ENCODE data around the gene ADORA1. TPM values are rescaled to one million over a fixed set of nuclear protein-coding genes. Genes with fewer than 3 reads are reported as not detected.

Gene ADORA1
- total and polyA plus RNA-seq, 2 of the 13 experiments (the other 11 are each of a cell fraction or from before 2014, with no cell fraction given), result 0.11 TPM; not detected in 1

GRCh38 chr1:203142684-203143408 lies 15.3 kb downstream of the ADORA1 start:
- Histone ChIP-seq H3K4me2 (ENCODE audit: low read depth, low read length) (no peak overlapping the region), H3K27me3 (ENCODE audit: control insufficient read depth in 1 of 2, insufficient read depth in 2 of 2, low read length in 2 of 2) (peaks cover 2 to 12% of the 10 kb centered on the region in 2 experiments; a peak in 4 of 5 replicates), H3K9ac (ENCODE audit: insufficient read depth, low read depth, low read length) (no peak overlapping the region), H3K4me3 (replicated peaks in 1 of 3; ENCODE audit: insufficient read depth in 1 of 3, low read depth in 2 of 3, low read length in 3 of 3) (no peak overlapping the region), H3K9me3 (ENCODE audit: low read length) (no peaks in the 10 kb centered on the region), H2AFZ (ENCODE audit: low read length) (no peak overlapping the region), H3K36me3 (replicated peaks in 1 of 2; ENCODE audit: control insufficient read depth in 1 of 2, insufficient read depth in 2 of 2, low read length in 2 of 2) (no peaks in the 10 kb centered on the region), H3K4me1 (ENCODE audit: insufficient read depth, low read length) (0 out of 2 replicates have a peak, but pooled peaks cover 6% of the 10 kb centered on the region), H3K79me2 (ENCODE audit: insufficient read depth, low read length) (no peaks in the 10 kb centered on the region), H4K20me1 (ENCODE audit: insufficient read depth, low read length) (no peaks in the 10 kb centered on the region), H3K27ac (ENCODE audit: extremely low read length, insufficient read depth, low read length) (no peak overlapping the region)
- no peak for FAIRE-seq
- WGBS (ENCODE audit: low lambda C conversion rate), result 42% methylated on average over 2 of the region's 5 CpGs
- no peak for TF ChIP-seq ZNF318 (CRISPR knock-in tag; IDR thresholded peaks at IDR 0.05)
- no peak for TF ChIP-seq ZNF724P (CRISPR knock-in tag; IDR thresholded peaks at IDR 0.05; ENCODE audit: borderline replicate concordance)
- TF ChIP-seq KDM5B (CRISPR knock-in tag; IDR thresholded peaks at IDR 0.05; ENCODE audit: borderline replicate concordance), result no peak
- TF ChIP-seq ZKSCAN8 (CRISPR knock-in tag; IDR thresholded peaks at IDR 0.05; ENCODE audit: borderline replicate concordance), result no peak
- TF ChIP-seq, protein P1, sequence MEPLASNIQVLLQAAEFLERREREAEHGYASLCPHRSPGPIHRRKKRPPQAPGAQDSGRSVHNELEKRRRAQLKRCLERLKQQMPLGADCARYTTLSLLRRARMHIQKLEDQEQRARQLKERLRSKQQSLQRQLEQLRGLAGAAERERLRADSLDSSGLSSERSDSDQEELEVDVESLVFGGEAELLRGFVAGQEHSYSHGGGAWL (CRISPR knock-in tag; IDR thresholded peaks at IDR 0.05), result no peak
- TF ChIP-seq ZNF564 (CRISPR knock-in tag; IDR thresholded peaks at IDR 0.05), result peak; percentile 92; the same call in 1 of the 2 replicates
- TF ChIP-seq, protein P2, sequence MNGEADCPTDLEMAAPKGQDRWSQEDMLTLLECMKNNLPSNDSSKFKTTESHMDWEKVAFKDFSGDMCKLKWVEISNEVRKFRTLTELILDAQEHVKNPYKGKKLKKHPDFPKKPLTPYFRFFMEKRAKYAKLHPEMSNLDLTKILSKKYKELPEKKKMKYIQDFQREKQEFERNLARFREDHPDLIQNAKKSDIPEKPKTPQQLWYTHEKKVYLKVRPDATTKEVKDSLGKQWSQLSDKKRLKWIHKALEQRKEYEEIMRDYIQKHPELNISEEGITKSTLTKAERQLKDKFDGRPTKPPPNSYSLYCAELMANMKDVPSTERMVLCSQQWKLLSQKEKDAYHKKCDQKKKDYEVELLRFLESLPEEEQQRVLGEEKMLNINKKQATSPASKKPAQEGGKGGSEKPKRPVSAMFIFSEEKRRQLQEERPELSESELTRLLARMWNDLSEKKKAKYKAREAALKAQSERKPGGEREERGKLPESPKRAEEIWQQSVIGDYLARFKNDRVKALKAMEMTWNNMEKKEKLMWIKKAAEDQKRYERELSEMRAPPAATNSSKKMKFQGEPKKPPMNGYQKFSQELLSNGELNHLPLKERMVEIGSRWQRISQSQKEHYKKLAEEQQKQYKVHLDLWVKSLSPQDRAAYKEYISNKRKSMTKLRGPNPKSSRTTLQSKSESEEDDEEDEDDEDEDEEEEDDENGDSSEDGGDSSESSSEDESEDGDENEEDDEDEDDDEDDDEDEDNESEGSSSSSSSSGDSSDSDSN (CRISPR knock-in tag; IDR thresholded peaks at IDR 0.05), result no peak
- in situ Hi-C loops (cut with HindIII; ENCODE audit: extremely low pct_ligation_motif_present, low pct_unique_long_range_greater_than_20kb) (no loop called here), intact Hi-C loops (cut with micrococcal nuclease; ENCODE audit: unreplicated experiment) (no loop called here)
- CTCF ChIA-PET (ENCODE audit: low intra/inter-chr PET ratio, low total read pairs), result no interaction called here
- ATAC-seq, result no peak
- BruUV-seq (replicated peaks), result no TSS peak
- POLR2A ChIA-PET, result no interaction called here
- no peak for DNase-seq (ENCODE audit: low spot score)

Data from HepG2 (cell line).